GM18867 (cell line): ENCODE measurements around the gene IL11.
"Not testable (repeated sequence)": the region's sequence is repeated elsewhere in the genome, so short reads cannot be mapped to it uniquely, and the experiment has no call there.

Experiments
- ATAC-seq: cut with Tn5 transposase; IDR thresholded peaks from one replicate; pipeline ENCODE4 v1.9.1; 2021; ENCODE audit warnings: mild to moderate bottlenecking, moderate library complexity; ENCODE audit not compliant: unreplicated experiment

IL11 gene

DNA sequence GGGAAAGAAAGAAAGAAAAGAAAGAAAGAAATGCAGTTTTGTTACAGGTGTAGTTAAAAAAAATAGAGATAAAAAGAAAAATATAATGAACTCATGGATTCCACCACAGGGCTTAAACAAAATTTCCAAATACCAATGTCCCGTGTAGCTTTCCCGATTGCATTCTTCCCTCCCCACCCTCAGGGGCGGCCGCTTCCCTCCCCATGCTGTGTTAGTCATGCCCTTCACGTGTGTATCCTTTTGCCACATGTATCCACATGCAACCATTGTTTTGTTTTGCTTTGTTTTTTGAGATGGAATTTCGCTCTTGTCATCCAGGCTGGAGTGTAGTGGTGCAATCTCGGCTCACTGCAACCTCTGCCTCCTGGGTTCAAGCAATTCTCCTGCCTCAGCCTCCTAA lies 34.2 kb downstream of the IL11 start:
- ATAC-seq, result no peak

DNA sequence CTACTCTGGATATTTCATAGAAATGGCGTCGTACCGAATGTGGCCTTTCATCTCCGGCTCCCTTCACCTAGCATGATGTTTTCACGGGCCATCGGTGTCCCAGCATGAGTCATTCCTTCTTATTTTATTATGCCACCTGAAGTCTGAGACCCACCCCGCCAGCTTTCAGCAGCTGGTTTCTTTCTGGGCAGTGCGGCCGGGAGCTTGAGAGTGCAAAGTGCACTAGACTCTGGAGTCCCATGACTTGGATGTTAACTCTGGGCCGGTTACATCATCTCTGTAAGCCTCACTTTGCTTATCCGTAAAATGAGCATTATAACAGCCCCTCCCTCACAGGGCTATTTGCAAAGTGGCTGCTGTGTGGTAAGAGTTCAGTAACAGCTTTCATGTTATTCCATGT lies 36.4 kb downstream of the IL11 start:
- no peak for ATAC-seq

DNA sequence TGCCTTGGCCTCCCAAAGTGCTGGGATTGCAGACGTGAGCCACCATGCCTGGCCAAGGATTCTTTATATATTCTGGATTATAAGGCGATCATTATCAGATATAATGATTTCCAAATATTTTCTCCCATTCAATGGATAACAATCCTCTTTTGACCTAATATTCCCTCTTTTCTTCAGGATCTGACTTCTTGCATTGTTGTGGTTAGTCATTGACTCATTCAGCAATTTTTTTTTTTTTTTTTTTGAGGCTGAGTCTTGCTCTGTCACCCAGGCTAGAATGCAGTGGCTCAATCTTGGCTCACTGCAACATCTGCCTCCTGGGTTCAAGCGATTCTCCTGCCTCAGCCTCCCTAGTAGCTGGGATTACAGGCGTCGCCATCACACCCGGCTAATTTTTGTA lies 40.5 kb downstream of the IL11 start:
- ATAC-seq, result not testable (repeated sequence)

DNA sequence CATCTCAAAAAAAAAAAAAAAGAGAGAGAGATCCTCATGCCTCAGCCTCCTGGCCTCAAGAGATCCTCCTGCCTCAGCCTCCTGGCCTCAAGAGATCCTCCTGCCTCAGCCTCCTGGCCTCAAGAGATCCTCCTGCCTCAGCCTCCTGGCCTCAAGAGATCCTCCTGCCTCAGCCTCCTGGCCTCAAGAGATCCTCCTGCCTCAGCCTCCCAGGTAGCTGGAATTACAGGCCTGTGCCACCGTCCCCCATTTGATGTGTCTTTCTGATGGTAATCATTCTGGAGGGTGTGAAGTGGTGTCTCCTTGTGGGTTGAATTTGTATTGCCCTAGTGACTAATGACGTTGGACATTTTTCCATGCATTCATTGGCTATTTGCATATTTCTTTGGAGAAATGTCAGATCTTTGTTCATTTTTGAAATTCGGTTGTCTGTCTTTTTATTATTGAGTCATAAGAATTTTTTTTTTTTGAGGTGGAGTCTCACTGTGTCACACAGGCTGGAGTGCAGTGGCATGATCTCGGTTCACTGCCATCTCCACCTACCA lies 41.4 kb downstream of the IL11 start:
- ATAC-seq, result not testable (repeated sequence)

DNA sequence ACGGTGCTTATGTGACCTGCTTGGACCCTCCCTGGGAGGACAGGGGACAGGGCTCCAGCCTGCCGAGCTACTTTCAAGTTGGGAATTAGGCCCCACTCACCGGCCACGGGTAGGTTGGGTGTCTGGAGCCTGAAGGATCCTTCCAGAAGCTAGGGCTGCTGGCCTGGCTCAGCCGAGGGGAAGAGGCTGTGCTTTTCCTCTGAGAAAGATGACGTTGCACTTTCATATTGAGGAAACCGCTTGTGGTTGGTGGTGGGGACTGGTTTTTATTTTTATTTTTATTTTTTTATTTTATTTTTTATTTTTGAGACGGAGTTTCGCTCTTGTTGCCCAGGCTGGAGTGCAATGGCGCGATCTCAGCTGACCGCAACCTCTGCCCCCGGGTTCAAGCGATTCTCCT lies 45.1 kb downstream of the IL11 start, which contains the start of gene TMEM150B:
TMEM150B (minus strand) TSS at position 170 of the 400 bp plus-strand sequence. CDS start 4,305 bp downstream, outside the sequence.
- no peak for ATAC-seq

DNA sequence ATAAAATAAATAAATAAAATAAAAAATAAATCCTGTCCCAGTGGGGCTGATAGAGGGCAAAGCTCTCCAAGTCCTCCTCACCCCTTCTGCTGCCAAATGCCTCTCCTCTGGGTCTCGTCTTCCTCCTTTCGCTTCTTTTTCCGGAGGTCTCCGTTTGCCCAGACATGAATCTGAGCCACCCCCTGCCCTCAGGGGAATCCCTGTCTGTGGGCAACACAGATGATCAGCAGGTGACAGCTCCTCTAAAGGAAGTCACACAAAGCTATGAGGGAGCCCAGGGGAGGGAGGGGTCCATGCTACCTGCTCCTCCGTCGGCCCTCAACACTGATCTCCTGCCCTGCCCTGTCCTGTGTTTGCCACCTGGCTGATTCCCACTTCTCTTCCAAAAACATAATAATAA lies 45.6 kb downstream of the IL11 start:
- no peak for ATAC-seq

DNA sequence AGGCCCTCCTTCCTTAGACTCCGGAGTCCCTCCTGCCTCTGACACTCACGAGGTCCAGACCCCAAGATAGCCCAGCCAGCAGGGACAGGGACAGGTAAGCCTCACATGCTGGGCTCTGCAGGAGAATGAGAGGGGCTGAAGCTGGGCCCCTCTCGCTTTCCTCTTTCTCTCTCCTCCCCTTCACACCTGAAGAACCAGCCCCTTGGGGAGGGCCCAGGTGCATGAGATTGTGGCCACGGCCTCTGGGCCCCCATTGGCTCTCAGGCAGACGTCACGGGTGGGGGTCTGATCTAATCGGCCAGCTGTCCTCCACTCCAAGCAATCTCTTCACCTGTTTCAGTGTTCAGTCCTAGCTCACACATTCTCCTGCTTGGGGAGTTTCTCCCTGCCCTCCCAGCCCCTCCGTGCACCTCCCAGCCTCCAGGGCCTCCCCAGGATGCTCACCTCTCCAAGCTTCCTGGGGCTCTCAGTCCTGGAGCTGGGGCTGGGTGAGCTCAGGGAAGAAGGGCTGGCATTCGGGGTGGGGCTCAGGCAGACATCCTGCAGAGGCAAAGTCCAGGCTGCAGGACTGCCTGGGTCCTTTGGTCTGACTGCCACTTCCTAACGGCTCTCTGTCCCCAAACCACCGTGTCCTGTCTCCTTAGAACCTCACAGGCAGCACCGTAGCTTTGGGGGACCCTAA lies 47.9 kb downstream of the IL11 start:
- no peak for ATAC-seq

DNA sequence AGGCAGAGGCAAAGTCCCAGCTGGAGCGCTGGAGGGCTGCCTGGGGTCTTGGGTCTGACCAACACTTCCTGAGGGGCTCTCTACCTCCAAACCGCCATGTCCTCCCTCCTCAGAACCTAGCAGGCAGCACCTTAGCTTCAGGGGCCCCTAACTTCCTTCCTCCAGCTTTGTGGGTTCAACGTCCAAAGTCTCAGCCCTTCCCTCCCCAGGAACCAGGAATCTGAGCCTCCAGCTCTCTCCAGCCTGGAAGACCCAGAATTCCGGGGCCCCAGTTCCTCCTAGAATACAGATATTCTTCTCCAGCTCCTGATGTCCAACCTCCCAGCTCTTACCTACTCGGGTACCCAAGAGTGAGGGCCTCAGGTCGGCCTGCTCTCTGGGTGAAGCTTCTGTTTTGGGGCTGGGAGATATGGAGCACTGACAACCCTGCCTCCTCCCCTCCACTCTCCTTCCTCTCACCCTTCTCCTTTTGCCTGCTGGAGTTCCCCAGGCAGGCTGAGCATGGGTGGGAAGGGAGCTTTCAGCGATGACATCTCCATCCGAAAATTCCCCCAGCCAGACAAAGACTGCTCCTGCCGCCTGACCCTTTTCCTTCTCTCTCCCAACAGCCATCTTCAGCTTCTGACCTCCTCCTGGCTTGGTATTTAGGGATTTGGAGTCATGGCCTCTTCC lies 48.7 kb downstream of the IL11 start:
- ATAC-seq, result no peak

DNA sequence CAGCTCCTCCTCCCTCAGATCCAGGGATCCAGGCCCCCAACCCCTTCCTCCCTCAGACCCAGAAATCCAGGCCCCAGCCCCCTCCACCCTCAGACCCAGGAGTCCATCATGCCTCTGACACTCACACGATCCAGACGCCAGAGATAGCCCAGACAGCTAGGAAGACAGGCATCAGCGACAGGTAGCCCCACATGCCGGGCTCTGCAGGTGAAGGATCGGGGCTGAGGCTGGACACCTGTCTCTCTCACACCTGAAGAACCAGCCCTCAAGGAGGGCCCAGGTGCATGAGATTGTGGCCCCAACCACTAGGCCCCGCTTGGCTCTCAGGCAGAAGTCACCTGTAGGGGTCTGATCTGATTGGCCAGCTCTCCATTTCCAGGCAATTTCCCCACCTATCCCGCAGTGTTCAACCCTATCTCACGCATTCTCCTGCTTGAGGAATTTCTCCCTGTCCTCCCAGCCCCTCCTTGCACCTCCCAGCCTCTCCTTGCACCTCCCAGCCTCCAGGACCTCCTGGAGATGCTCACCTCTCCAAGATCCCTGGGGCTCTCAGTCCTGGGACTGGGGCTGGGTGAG lies 49.3 kb downstream of the IL11 start:
- ATAC-seq, result no peak

DNA sequence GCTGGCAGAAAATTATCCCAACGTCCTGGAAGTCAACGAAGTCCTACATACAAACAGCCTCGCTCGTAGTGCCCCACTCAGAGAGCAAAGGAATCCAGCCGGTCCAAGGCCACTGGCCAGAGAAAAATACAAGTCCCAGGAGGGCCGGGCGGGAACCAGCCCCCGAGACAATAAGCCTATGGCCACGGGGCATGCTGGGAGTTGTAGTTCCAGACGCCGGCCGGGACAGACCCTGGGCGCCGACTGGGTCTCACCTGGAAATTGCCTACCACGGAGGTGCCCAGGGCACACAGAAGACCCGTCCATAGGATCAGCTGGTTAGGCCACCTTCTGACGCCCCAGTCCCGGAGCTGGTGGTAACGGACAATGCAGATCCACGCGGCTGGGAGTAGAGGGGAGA lies 50.5 kb downstream of the IL11 start:
- no peak for ATAC-seq

DNA sequence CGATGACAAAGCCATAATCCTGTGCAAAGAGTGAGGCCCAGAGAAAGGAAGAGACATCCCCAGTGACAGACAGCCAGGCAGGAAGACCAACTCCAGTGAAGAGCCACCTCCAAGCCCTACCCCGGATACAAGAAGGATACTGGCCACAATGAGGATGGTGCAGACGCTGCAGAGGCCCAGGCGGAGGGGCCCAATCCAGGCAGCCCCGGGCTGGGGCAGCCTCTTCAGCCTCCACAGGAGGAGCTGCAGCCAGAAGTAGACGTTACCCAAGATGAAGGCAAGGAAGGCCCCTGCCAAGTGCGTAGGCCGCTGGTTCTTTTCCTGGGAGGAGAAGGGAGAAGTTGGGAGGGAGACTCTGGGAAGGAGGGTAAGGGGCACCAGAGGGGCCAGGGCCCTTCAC lies 53.6 kb downstream of the IL11 start:
- ATAC-seq, result no peak

DNA sequence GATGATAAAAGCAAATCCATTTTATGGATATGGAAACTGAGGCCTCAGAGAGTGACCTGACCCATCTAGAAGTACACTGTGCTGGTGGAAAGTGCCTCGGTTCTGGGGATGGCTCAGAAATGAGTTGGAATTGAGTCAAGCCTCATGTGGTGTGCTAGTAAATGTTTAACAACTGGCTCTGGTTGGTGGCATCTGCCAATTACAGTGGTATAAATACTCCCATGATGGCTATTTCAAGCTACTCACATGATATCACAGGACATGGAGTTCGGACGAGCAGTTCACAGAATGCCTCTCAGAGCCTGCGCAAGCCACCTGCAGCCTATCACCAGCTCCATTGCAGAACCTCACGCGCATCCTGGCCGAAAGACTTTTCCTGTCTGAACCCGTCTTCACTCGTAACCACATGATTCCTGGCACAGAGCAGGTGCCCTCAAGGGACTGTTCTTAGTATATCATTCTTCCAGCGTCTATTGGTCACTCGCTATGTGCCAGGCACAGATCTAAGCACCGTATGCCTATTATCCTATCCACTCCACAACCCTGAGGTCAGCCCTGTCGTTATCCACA lies 54.2 kb downstream of the IL11 start:
- no peak for ATAC-seq

DNA sequence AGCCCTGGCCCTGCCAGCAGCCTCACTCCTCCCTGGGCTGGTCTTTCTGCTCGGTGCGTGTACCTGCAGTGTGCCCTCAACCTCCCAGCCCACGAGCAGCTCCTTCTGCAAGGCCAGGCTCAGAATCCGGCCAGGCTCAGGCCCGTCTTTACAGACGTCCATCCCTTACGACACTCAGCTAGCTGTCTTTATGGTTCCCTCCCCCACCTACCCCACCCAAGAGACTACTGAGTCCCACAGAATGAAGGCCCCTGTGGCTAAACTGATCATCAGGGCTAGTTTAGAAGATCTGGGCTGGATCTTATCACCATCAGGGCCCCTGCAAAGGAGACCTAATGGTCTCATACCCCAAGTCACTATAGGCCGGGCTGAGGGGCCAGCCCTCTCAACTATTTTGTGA lies 55.9 kb downstream of the IL11 start:
- ATAC-seq, result no peak
